HFFc6 (cell line): ENCODE measurements around the gene GPR173. TPM values are rescaled to one million over a fixed set of nuclear protein-coding genes. Genes with fewer than 3 reads are reported as not detected.

Experiments
- DNase-seq: peaks from one replicate; pipeline ENCODE4 v3.0.0-alpha.2; 2018
- H3K27ac Mint-ChIP-seq: 2 replicates; pipeline ENCODE4 v1.8.0; 2020; ENCODE audit warnings: mild to moderate bottlenecking, mixed read lengths
- H3K27me3 Mint-ChIP-seq: 2 replicates; pipeline ENCODE4 v1.8.0; 2021; ENCODE audit warnings: mild to moderate bottlenecking, moderate library complexity, mixed read lengths; ENCODE audit not compliant: insufficient read depth
- H3K36me3 Mint-ChIP-seq: 2 replicates; pipeline ENCODE4 v1.8.0; 2021; ENCODE audit warnings: low read depth, mixed read lengths
- H3K4me1 Mint-ChIP-seq: 2 replicates; pipeline ENCODE4 v1.8.0; 2020; ENCODE audit warnings: low read depth, mixed read lengths
- H3K4me3 Mint-ChIP-seq: 2 replicates; pipeline ENCODE4 v1.8.0; 2020; ENCODE audit warnings: mild to moderate bottlenecking, moderate library complexity, mixed read lengths
- H3K9me3 Mint-ChIP-seq: 2 replicates; pipeline ENCODE4 v1.8.0; 2020; ENCODE audit warnings: mild to moderate bottlenecking, mixed read lengths
- total RNA-seq, 6 experiments: library from RNA; stranded (reverse); fragmentation: NEBNext Ultra II Directional; extraction: Animal tissue kit (Norgen Biotek cat#: 25700); gene quantifications; 2 replicates in 1 of 6; 3 replicates in 5 of 6; pipeline ENCODE4 v1.2.3, GENCODE V29; 2021
- TF ChIP-seq, protein P1 (sequence below): fragments of 200-600 bp; sonication (generic); IDR thresholded peaks from 2 replicates; pipeline ENCODE4 v1.5.0; 2021; ENCODE audit warnings: antibody characterized with exemption, mild to moderate bottlenecking

The GPR173 gene
- total RNA-seq, 6 experiments from 2014 or later = 2.1 to 3.1 (median 2.8) TPM

- H3K4me1 Mint-ChIP-seq = no peaks in the 10 kb centered on the region
- H3K27ac Mint-ChIP-seq = no peak overlapping the region
- TF ChIP-seq, protein P1, sequence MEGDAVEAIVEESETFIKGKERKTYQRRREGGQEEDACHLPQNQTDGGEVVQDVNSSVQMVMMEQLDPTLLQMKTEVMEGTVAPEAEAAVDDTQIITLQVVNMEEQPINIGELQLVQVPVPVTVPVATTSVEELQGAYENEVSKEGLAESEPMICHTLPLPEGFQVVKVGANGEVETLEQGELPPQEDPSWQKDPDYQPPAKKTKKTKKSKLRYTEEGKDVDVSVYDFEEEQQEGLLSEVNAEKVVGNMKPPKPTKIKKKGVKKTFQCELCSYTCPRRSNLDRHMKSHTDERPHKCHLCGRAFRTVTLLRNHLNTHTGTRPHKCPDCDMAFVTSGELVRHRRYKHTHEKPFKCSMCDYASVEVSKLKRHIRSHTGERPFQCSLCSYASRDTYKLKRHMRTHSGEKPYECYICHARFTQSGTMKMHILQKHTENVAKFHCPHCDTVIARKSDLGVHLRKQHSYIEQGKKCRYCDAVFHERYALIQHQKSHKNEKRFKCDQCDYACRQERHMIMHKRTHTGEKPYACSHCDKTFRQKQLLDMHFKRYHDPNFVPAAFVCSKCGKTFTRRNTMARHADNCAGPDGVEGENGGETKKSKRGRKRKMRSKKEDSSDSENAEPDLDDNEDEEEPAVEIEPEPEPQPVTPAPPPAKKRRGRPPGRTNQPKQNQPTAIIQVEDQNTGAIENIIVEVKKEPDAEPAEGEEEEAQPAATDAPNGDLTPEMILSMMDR = no peak
- no peak for DNase-seq
- peaks cover 9% of the 10 kb centered on the region for H3K27me3 Mint-ChIP-seq
- no peaks in the 10 kb centered on the region for H3K9me3 Mint-ChIP-seq
- H3K36me3 Mint-ChIP-seq = no peaks in the 10 kb centered on the region
- H3K4me3 Mint-ChIP-seq = no peak overlapping the region
Measured at GRCh38 chrX:53022381-53022780, 26.2 kb upstream of the GPR173 start.

- Mint-ChIP-seq H3K27me3 (peaks cover 1% of the 10 kb centered on the region), H3K4me3 (no peak overlapping the region), H3K4me1 (no peaks in the 10 kb centered on the region), H3K27ac (no peak overlapping the region), H3K36me3 (no peaks in the 10 kb centered on the region), H3K9me3 (no peaks in the 10 kb centered on the region)
- TF ChIP-seq, protein P1 = no peak
- DNase-seq = no peak
Measured at GRCh38 chrX:53028678-53029077, 19.9 kb upstream of the GPR173 start.

GRCh38 chrX:53031380-53031779 lies 17.2 kb upstream of the GPR173 start:
- TF ChIP-seq, protein P1 = no peak
- Mint-ChIP-seq H3K36me3 (no peaks in the 10 kb centered on the region), H3K27me3 (peaks cover 2% of the 10 kb centered on the region), H3K4me1 (no peaks in the 10 kb centered on the region), H3K27ac (no peak overlapping the region), H3K9me3 (no peaks in the 10 kb centered on the region), H3K4me3 (no peak overlapping the region)
- DNase-seq = no peak

GRCh38 chrX:53036149-53036548 lies 12.4 kb upstream of the GPR173 start:
- no peak overlapping the region for H3K27ac Mint-ChIP-seq
- no peaks in the 10 kb centered on the region for H3K9me3 Mint-ChIP-seq
- TF ChIP-seq, protein P1 = no peak
- no peak for DNase-seq
- no peaks in the 10 kb centered on the region for H3K36me3 Mint-ChIP-seq
- H3K4me3 Mint-ChIP-seq = no peak overlapping the region
- H3K4me1 Mint-ChIP-seq = no peaks in the 10 kb centered on the region
- H3K27me3 Mint-ChIP-seq = peaks cover 8% of the 10 kb centered on the region

DNA sequence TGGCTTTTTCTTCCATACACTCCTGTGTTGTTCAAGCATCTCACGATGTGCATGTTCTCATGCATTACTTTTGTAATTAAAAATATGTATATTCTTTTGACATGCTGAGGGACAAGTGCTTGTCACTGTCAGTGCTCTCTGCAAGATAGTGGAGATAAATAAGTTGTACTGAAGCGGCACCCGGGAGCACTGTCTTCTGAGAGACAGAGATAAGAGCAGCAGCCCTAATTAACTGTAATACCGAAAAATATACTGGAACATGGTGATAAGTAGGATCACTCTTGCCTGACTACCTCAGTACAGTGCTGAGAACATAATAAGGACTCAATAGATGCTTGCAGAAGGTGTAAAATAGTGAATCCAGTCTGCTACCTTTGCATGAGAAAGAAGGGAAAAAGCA lies 9.4 kb upstream of the GPR173 start:
- Mint-ChIP-seq H3K4me1 (peaks cover under 1% of the 10 kb centered on the region; the same call in 1 of the 2 replicates), H3K36me3 (no peaks in the 10 kb centered on the region), H3K9me3 (no peaks in the 10 kb centered on the region), H3K27me3 (peaks cover 8% of the 10 kb centered on the region), H3K4me3 (no peak overlapping the region), H3K27ac (no peak overlapping the region)
- TF ChIP-seq, protein P1 = no peak
- DNase-seq = no peak

- TF ChIP-seq, protein P1 = no peak
- no peaks in the 10 kb centered on the region for H3K36me3 Mint-ChIP-seq
- H3K27ac Mint-ChIP-seq = no peak overlapping the region
- no peak for DNase-seq
- H3K27me3 Mint-ChIP-seq = peaks cover 4% of the 10 kb centered on the region
- no peaks in the 10 kb centered on the region for H3K9me3 Mint-ChIP-seq
- H3K4me3 Mint-ChIP-seq = no peak overlapping the region
- H3K4me1 Mint-ChIP-seq = peaks cover 20% of the 10 kb centered on the region
Measured at GRCh38 chrX:53044995-53045394, 3.6 kb upstream of the GPR173 start.
